Neural crest cell (in vitro differentiated cells): ENCODE measurements around the gene USP13. TPM values are rescaled to one million over a fixed set of nuclear protein-coding genes. Genes with fewer than 3 reads are reported as not detected.
A peak's percentile ranks its signal among the peaks of the same experiment; 100 is the strongest.

Experiments
- DNase-seq: peaks from one replicate; pipeline ENCODE4 v3.0.0; 2021; ENCODE audit warnings: low read depth, mixed read lengths, low spot score
- H3K27ac Mint-ChIP-seq: one replicate; pipeline ENCODE4 v1.8.0; 2021; ENCODE audit warnings: mild to moderate bottlenecking, mixed read lengths; ENCODE audit not compliant: unreplicated experiment
- H3K27me3 Mint-ChIP-seq: 2 replicates; pipeline ENCODE4 v1.8.0; 2021; ENCODE audit warnings: low read depth, mild to moderate bottlenecking, mixed read lengths
- H3K36me3 Mint-ChIP-seq: 2 replicates; pipeline ENCODE4 v1.8.0; 2021; ENCODE audit warnings: low read depth, mild to moderate bottlenecking, mixed read lengths
- H3K4me1 Mint-ChIP-seq: 2 replicates; pipeline ENCODE4 v1.8.0; 2021; ENCODE audit warnings: mixed read lengths
- H3K4me3 Mint-ChIP-seq: one replicate; pipeline ENCODE4 v1.8.0; 2021; ENCODE audit warnings: mild to moderate bottlenecking, mixed read lengths
- H3K9me3 Mint-ChIP-seq: 2 replicates; pipeline ENCODE4 v1.8.0; 2021; ENCODE audit warnings: mixed read lengths
- total RNA-seq: library from RNA; stranded (reverse); gene quantifications from 2 replicates; pipeline ENCODE4 v1.2.1, GENCODE V29; 2021
- TF ChIP-seq, protein P1 (sequence below): fragments of 200-600 bp; sonication (generic); conservative IDR thresholded peaks from 2 replicates; pipeline ENCODE4 v1.5.0; 2021; ENCODE audit warnings: antibody characterized with exemption, mild to moderate bottlenecking

Gene USP13
- total RNA-seq, 1 donor from 2014 or later, result 26.7 TPM

GRCh38 chr3:179719048-179719734, 66.4 kb downstream of the USP13 start:
- peaks cover 16% of the 10 kb centered on the region for H3K36me3 Mint-ChIP-seq
- H3K27me3 Mint-ChIP-seq, result no peaks in the 10 kb centered on the region
- TF ChIP-seq, protein P1, sequence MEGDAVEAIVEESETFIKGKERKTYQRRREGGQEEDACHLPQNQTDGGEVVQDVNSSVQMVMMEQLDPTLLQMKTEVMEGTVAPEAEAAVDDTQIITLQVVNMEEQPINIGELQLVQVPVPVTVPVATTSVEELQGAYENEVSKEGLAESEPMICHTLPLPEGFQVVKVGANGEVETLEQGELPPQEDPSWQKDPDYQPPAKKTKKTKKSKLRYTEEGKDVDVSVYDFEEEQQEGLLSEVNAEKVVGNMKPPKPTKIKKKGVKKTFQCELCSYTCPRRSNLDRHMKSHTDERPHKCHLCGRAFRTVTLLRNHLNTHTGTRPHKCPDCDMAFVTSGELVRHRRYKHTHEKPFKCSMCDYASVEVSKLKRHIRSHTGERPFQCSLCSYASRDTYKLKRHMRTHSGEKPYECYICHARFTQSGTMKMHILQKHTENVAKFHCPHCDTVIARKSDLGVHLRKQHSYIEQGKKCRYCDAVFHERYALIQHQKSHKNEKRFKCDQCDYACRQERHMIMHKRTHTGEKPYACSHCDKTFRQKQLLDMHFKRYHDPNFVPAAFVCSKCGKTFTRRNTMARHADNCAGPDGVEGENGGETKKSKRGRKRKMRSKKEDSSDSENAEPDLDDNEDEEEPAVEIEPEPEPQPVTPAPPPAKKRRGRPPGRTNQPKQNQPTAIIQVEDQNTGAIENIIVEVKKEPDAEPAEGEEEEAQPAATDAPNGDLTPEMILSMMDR, result no peak
- no peaks in the 10 kb centered on the region for H3K9me3 Mint-ChIP-seq
- peak overlapping the region; percentile 91 for H3K27ac Mint-ChIP-seq
- H3K4me3 Mint-ChIP-seq, result peak overlapping the region; percentile 31
- H3K4me1 Mint-ChIP-seq, result peaks cover 20% of the 10 kb centered on the region
- no peak for DNase-seq

GRCh38 chr3:179720196-179720595, 67.4 kb downstream of the USP13 start:
- H3K9me3 Mint-ChIP-seq, result no peaks in the 10 kb centered on the region

DNA sequence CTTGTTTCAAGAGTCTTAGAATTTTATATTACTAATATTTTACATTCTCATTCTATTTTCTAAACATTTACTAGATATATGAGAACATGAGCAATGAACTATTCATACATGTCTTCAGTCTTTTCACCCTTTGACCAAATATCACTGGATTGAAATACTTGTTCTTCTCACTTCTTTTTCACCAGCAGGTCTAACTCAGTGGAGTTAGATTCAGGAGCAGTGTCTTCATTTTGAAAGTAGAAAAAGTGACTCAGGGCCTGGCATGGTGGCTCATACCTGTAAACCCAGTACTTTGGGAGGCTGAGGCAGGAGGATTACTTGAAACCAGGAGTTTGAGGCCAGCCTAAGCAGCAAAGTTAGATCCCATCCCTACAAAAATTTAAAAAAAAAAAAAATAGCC, 70.8 kb downstream of the USP13 start:
- no peak overlapping the region for H3K27ac Mint-ChIP-seq
- no peak overlapping the region for H3K4me3 Mint-ChIP-seq
- TF ChIP-seq, protein P1, result no peak
- no peak for DNase-seq
- H3K9me3 Mint-ChIP-seq, result peaks cover 4% of the 10 kb centered on the region
- peaks cover 29% of the 10 kb centered on the region for H3K4me1 Mint-ChIP-seq
- peaks cover 26% of the 10 kb centered on the region for H3K36me3 Mint-ChIP-seq
- no peaks in the 10 kb centered on the region for H3K27me3 Mint-ChIP-seq

More at GRCh38 chr3:179720196-179720595, 67.4 kb downstream of the USP13 start:
- H3K4me3 Mint-ChIP-seq, result peak overlapping the region; percentile 31
- H3K36me3 Mint-ChIP-seq, result peaks cover 17% of the 10 kb centered on the region
- no peak for DNase-seq
- H3K4me1 Mint-ChIP-seq, result peaks cover 20% of the 10 kb centered on the region
- no peaks in the 10 kb centered on the region for H3K27me3 Mint-ChIP-seq
- TF ChIP-seq, protein P1, result no peak
- H3K27ac Mint-ChIP-seq, result peak overlapping the region; percentile 97

- Mint-ChIP-seq H3K27me3 (no peaks in the 10 kb centered on the region), H3K36me3 (peaks cover 32% of the 10 kb centered on the region), H3K4me1 (peaks cover 9% of the 10 kb centered on the region)
Observed at GRCh38 chr3:179726075-179726699, 73.3 kb downstream of the USP13 start.

GRCh38 chr3:179729086-179729485, 76.2 kb downstream of the USP13 start:
- Mint-ChIP-seq H3K36me3 (peaks cover 30% of the 10 kb centered on the region), H3K9me3 (peaks cover 4% of the 10 kb centered on the region), H3K27ac (no peak overlapping the region), H3K4me1 (peaks cover 9% of the 10 kb centered on the region), H3K4me3 (no peak overlapping the region), H3K27me3 (no peaks in the 10 kb centered on the region)
- TF ChIP-seq, protein P1, result no peak
- no peak for DNase-seq

More at GRCh38 chr3:179726075-179726699, 73.3 kb downstream of the USP13 start:
- TF ChIP-seq, protein P1, result no peak
- H3K27ac Mint-ChIP-seq, result peak overlapping the region; percentile 96
- peaks cover 4% of the 10 kb centered on the region for H3K9me3 Mint-ChIP-seq
- no peak overlapping the region for H3K4me3 Mint-ChIP-seq
- DNase-seq, result no peak
